Kidney (tissue), 22 donors: ENCODE measurements around the gene OR8J1. TPM values are rescaled to one million over a fixed set of nuclear protein-coding genes. Genes with fewer than 3 reads are reported as not detected.

Experiments
- DNase-seq, 5 donors: peaks; one replicate each; pipeline ENCODE4 v3.0.0-alpha.2; 2013 to 2020
- FAIRE-seq: peaks from 2 replicates; lab custom pipeline; 2012; peaks lifted over from hg19 to GRCh38; lab: Jason Lieb, UNC
- H3K27ac ChIP-seq, 2 donors: one replicate each; pipeline ENCODE4 v1.7.0; 2013; ENCODE audit warnings: low read depth in 2 of 2, low read length in 2 of 2, inconsistent platforms in 1 of 2
- H3K27me3 ChIP-seq: one replicate; pipeline ENCODE4 v1.7.1; 2013; ENCODE audit warnings: low read length, inconsistent platforms; ENCODE audit not compliant: control insufficient read depth, insufficient read depth
- H3K36me3 ChIP-seq, 3 donors: one replicate each; pipeline versions ENCODE4 v1.7.0 to v1.7.1; 2013; ENCODE audit warnings: low read length in 3 of 3, control low read depth in 1 of 3, inconsistent platforms in 1 of 3; ENCODE audit not compliant: insufficient read depth in 3 of 3, control insufficient read depth in 2 of 3
- H3K4me1 ChIP-seq, 3 donors: one replicate each; pipeline versions ENCODE4 v1.7.0 to v1.7.1; 2013; ENCODE audit warnings: low read length in 3 of 3, inconsistent platforms in 1 of 3, low read depth in 1 of 3; ENCODE audit not compliant: control insufficient read depth in 2 of 3, insufficient read depth in 2 of 3
- H3K4me3 ChIP-seq, 3 donors: one replicate each; pipeline versions ENCODE4 v1.7.0 to v1.8.1; 2013; ENCODE audit warnings: low read length in 3 of 3, control low read depth in 1 of 3, inconsistent platforms in 1 of 3
- H3K9ac ChIP-seq, 3 donors: one replicate each; pipeline versions ENCODE4 v1.7.0 to v1.7.1; 2013; ENCODE audit warnings: low read length in 3 of 3, control low read depth in 1 of 3, inconsistent platforms in 1 of 3
- H3K9me3 ChIP-seq, 3 donors: one replicate each; pipeline versions ENCODE4 v1.7.0 to v1.7.1; 2013; ENCODE audit warnings: low read length in 3 of 3, control low read depth in 1 of 3, inconsistent platforms in 1 of 3; ENCODE audit not compliant: control insufficient read depth in 2 of 3, insufficient read depth in 1 of 3
- CTCF ChIP-seq: IDR thresholded peaks from 3 replicates; pipeline ENCODE4 v1.5.1; 2012; ENCODE audit warnings: mild to moderate bottlenecking, moderate library complexity, borderline replicate concordance; ENCODE audit not compliant: insufficient read depth; ENCODE audit errors: extremely low read depth
- intact Hi-C: fragments of 100-400 bp; cut with DNase I; formaldehyde crosslinking; loops from one replicate; pipeline ENCODE4 v1.11.1; 2022
- long read RNA-seq, 10 donors: library from polyadenylated mRNA in 1 of 10; unstranded in 1 of 10; transcript quantifications; one replicate each; pipeline ENCODE4 v2.0.0 and lab custom pipeline, GENCODE V29; 2021 to 2026
- polyA plus RNA-seq: library from polyadenylated mRNA; stranded (reverse); fragments of 350-450 nt; fragmentation: Illumina TruSeq; extraction: RNeasy Lipid Tissue Mini Kit (QIAGEN cat#74804); gene quantifications from one replicate; pipeline ENCODE4 v1.2.3, GENCODE V29; 2014; ENCODE audit warnings: low read depth, low replicate concordance; ENCODE audit not compliant: insufficient read depth
- total RNA-seq: library from RNA; stranded (reverse); fragmentation: NEBNext Ultra II Directional; extraction: Animal tissue kit (Norgen Biotek cat#: 25700); gene quantifications from one replicate; pipeline ENCODE4 v1.2.1, GENCODE V29; 2021
- donor health status: control.
- donor health status: control.
- donor health status: control.
- donor health status: control.
- donor health status: control.
- donor health status: DM: yes; HTN: yes; CAD: no.
- donor health status: Normal renal cell carcinoma (clear cell type).

Gene OR8J1
- total RNA-seq: not detected
- not detected for polyA plus RNA-seq
- long read RNA-seq, donor 1: 0 reads
- long read RNA-seq, donor 2: 0 reads
- long read RNA-seq, donor 3: 0 reads
- long read RNA-seq, donor 4: 0 reads
- long read RNA-seq, donor 5: 0 reads
- long read RNA-seq, donor 6: 0 reads
- long read RNA-seq, donor 7: 0 reads
- long read RNA-seq, donor 8: 0 reads
- long read RNA-seq, donor 9: 0 reads
- long read RNA-seq, donor 10: 0 reads

GRCh38 chr11:56353991-56354390, at the start of gene OR8J1:
Gene OR8J1, plus strand, starts transcription at chr11:56354291. Its CDS starts 5,956 bp downstream, at chr11:56360247.
- no peak within 1 kb of the TSS for H3K9ac ChIP-seq
- H3K4me3 ChIP-seq: no peak within 1 kb of the TSS
- DNase-seq (no peak), FAIRE-seq (no peak)
- H3K27me3 ChIP-seq: no peaks in the 10 kb centered on the region
- no peak for TF ChIP-seq CTCF
- no peaks in the 10 kb centered on the region for H3K9me3 ChIP-seq
- intact Hi-C loops: no loop called here
- H3K27ac ChIP-seq: no peak within 1 kb of the TSS
- no peaks in the 10 kb centered on the region for H3K36me3 ChIP-seq
- H3K4me1 ChIP-seq: no peaks in the 10 kb centered on the region

- Histone ChIP-seq H3K36me3 (no peaks in the 10 kb centered on the region), H3K9me3 (peaks cover 0 to 3% (median 0%) of the 10 kb centered on the region in 3 donors), H3K27me3 (no peaks in the 10 kb centered on the region), H3K9ac (no peak overlapping the region), H3K4me3 (no peak overlapping the region), H3K4me1 (no peaks in the 10 kb centered on the region), H3K27ac (no peak overlapping the region)
- intact Hi-C loops: no loop called here
- DNase-seq (no peak), FAIRE-seq (no peak)
- TF ChIP-seq CTCF: no peak
Measured at GRCh38 chr11:56307836-56308235, 46.3 kb upstream of the OR8J1 start.

GRCh38 chr11:56314844-56315243, 39.2 kb upstream of the OR8J1 start, which contains the start of gene OR8K3:
Gene OR8K3, plus strand, starts transcription at chr11:56315144. Its CDS starts 3,163 bp downstream, at chr11:56318307.
- H3K9me3 ChIP-seq: peaks cover 0 to 3% (median 0%) of the 10 kb centered on the region in 3 donors
- DNase-seq (no peak), FAIRE-seq (no peak)
- H3K4me1 ChIP-seq: no peaks in the 10 kb centered on the region
- no peaks in the 10 kb centered on the region for H3K36me3 ChIP-seq
- no peak within 1 kb of the TSS for H3K9ac ChIP-seq
- no peaks in the 10 kb centered on the region for H3K27me3 ChIP-seq
- no peak within 1 kb of the TSS for H3K4me3 ChIP-seq
- intact Hi-C loops: no loop called here
- H3K27ac ChIP-seq: no peak within 1 kb of the TSS
- no peak for TF ChIP-seq CTCF
